CD14-positive monocyte (primary cell): ENCODE data around the gene MYO7B. TPM values are rescaled to one million over a fixed set of nuclear protein-coding genes. Genes with fewer than 3 reads are reported as not detected.
A peak's percentile ranks its signal among the peaks of the same experiment; 100 is the strongest.
"Not testable (repeated sequence)": the region's sequence is repeated elsewhere in the genome, so short reads cannot be mapped to it uniquely, and the experiment has no call there.

Source experiments
- DNase-seq, 3 donors: peaks; one replicate each; pipeline ENCODE4 v3.0.0-alpha.2; 2011 to 2022
- H2AFZ ChIP-seq: 2 replicates; pipeline ENCODE4 v1.6.0; 2012; ENCODE audit warnings: mild to moderate bottlenecking, low read depth, low read length, inconsistent platforms; ENCODE audit not compliant: insufficient read depth, poor library complexity, severe bottlenecking
- H3K27ac ChIP-seq, 2 donors: 1 replicate in 1 of 2; 2 replicates in 1 of 2; pipeline ENCODE4 v1.5.1; 2012 to 2013; ENCODE audit warnings: low read length in 2 of 2, control low read depth in 1 of 2, inconsistent platforms in 1 of 2, low read depth in 1 of 2, mild to moderate bottlenecking in 1 of 2
- H3K27me3 ChIP-seq, 2 donors: one replicate each; pipeline versions ENCODE4 v1.6.0 to v1.6.1; 2011 to 2013; ENCODE audit warnings: low read length in 2 of 2; ENCODE audit not compliant: control insufficient read depth in 2 of 2, insufficient read depth in 2 of 2
- H3K36me3 ChIP-seq, 2 donors: replicated peaks in 1 of 2; 1 replicate in 1 of 2; 2 replicates in 1 of 2; pipeline versions ENCODE4 v1.5.1 to v1.6.1; 2012 to 2013; ENCODE audit warnings: low read length in 2 of 2, control low read depth in 1 of 2, inconsistent platforms in 1 of 2, mild to moderate bottlenecking in 1 of 2; ENCODE audit not compliant: insufficient read depth in 2 of 2, control insufficient read depth in 1 of 2
- H3K4me1 ChIP-seq, 2 donors: 1 replicate in 1 of 2; 2 replicates in 1 of 2; pipeline versions ENCODE4 v1.5.1 to v1.6.1; 2012 to 2013; ENCODE audit warnings: low read length in 2 of 2, control low read depth in 1 of 2, inconsistent platforms in 1 of 2, mild to moderate bottlenecking in 1 of 2, moderate library complexity in 1 of 2; ENCODE audit not compliant: insufficient read depth in 2 of 2, control insufficient read depth in 1 of 2
- H3K4me2 ChIP-seq: replicated peaks from 2 replicates; pipeline ENCODE3; 2012; ENCODE audit warnings: low read length, moderate library complexity, mild to moderate bottlenecking; ENCODE audit not compliant: poor library complexity, severe bottlenecking; ENCODE audit errors: extremely low read depth
- H3K4me3 ChIP-seq, 3 experiments: fragments of 200-600 bp in 1 of 3; sonication (generic) in 1 of 3; replicated peaks in 1 of 3; 1 replicate in 2 of 3; 2 replicates in 1 of 3; pipeline ENCODE4 v1.5.1; 2011 to 2013; ENCODE audit warnings: low read length in 3 of 3, mild to moderate bottlenecking in 3 of 3, control low read depth in 2 of 3, low read depth in 2 of 3, inconsistent platforms in 1 of 3, moderate library complexity in 1 of 3
- H3K79me2 ChIP-seq: 2 replicates; pipeline ENCODE4 v1.6.0; 2012; ENCODE audit warnings: mild to moderate bottlenecking, control low read depth, inconsistent platforms, low read length, moderate library complexity; ENCODE audit not compliant: insufficient read depth
- H3K9ac ChIP-seq: 2 replicates; pipeline ENCODE4 v1.6.0; 2017; ENCODE audit warnings: low read length, mild to moderate bottlenecking; ENCODE audit not compliant: insufficient read depth, poor library complexity, severe bottlenecking
- H3K9me3 ChIP-seq, 2 donors: replicated peaks in 1 of 2; 1 replicate in 1 of 2; 2 replicates in 1 of 2; pipeline versions ENCODE4 v1.5.1 to v1.6.1; 2012 to 2013; ENCODE audit warnings: low read length in 2 of 2, control low read depth in 1 of 2; ENCODE audit not compliant: control insufficient read depth in 1 of 2, insufficient read depth in 1 of 2
- H4K20me1 ChIP-seq: 2 replicates; pipeline ENCODE4 v1.6.0; 2012; ENCODE audit warnings: mild to moderate bottlenecking, low read length, control low read depth, moderate library complexity; ENCODE audit not compliant: insufficient read depth
- H3K27ac Mint-ChIP-seq, 7 donors: one replicate each; pipeline ENCODE4 v1.8.0; 2020; ENCODE audit warnings: mild to moderate bottlenecking in 7 of 7, mixed read lengths in 7 of 7, moderate library complexity in 6 of 7, inconsistent platforms in 2 of 7
- H3K27me3 Mint-ChIP-seq, 3 donors: one replicate each; pipeline ENCODE4 v1.8.0; 2021 to 2022; ENCODE audit warnings: low read depth in 3 of 3, mild to moderate bottlenecking in 3 of 3, mixed read lengths in 3 of 3, moderate library complexity in 3 of 3, inconsistent platforms in 1 of 3
- H3K36me3 Mint-ChIP-seq, 2 donors: one replicate each; pipeline ENCODE4 v1.8.0; 2020; ENCODE audit warnings: mixed read lengths in 2 of 2, inconsistent platforms in 1 of 2, mild to moderate bottlenecking in 1 of 2
- H3K4me1 Mint-ChIP-seq: one replicate; pipeline ENCODE4 v1.8.0; 2020; ENCODE audit warnings: mild to moderate bottlenecking, mixed read lengths
- H3K4me3 Mint-ChIP-seq, 2 donors: one replicate each; pipeline ENCODE4 v1.8.0; 2020; ENCODE audit warnings: mild to moderate bottlenecking in 2 of 2, mixed read lengths in 2 of 2, moderate library complexity in 1 of 2
- H3K9me3 Mint-ChIP-seq, 7 donors: one replicate each; pipeline ENCODE4 v1.8.0; 2020 to 2022; ENCODE audit warnings: mixed read lengths in 7 of 7, mild to moderate bottlenecking in 6 of 7, moderate library complexity in 6 of 7, inconsistent platforms in 2 of 7
- CTCF ChIP-seq: fragments of 200-600 bp; IDR thresholded peaks from one replicate; pipeline ENCODE4 v1.8.0; 2022; ENCODE audit warnings: antibody characterized with exemption, mild to moderate bottlenecking
- WGBS: methylation state at CpG from one replicate; pipeline ENCODE4 v1.1.5; 2013; ENCODE audit warnings: missing lambda C conversion rate; ENCODE audit not compliant: insufficient coverage; 5-methylcytosine and 5-hydroxymethylcytosine counted together
- intact Hi-C, 2 donors: fragments of 100-400 bp; cut with micrococcal nuclease; formaldehyde crosslinking; loops; one replicate each; pipeline versions ENCODE4 v1.15.0 to v1.15.1; 2023
- polyA plus RNA-seq, 3 donors: library from polyadenylated mRNA; depleted of rRNA in 1 of 3; unstranded in 2 of 3; stranded (reverse) in 1 of 3; fragments of 300-500 nt in 2 of 3; fragments of >200 nt in 1 of 3; fragmentation: Illumina TruSeq in 2 of 3; gene quantifications; 1 replicate in 2 of 3; 2 replicates in 1 of 3; pipeline ENCODE4 v1.2.3, GENCODE V29; 2012 to 2021

The MYO7B gene
- polyA plus RNA-seq, 3 donors: 7.3 to 9.8 (median 9.0) TPM

- DNase-seq: no peak
- no peak overlapping the region for H3K4me2 ChIP-seq
- H3K9me3 ChIP-seq: no peaks in the 10 kb centered on the region
- H3K4me3 ChIP-seq: no peak overlapping the region
- H2AFZ ChIP-seq: no peak overlapping the region
- H3K4me1 ChIP-seq: no peaks in the 10 kb centered on the region
- TF ChIP-seq CTCF: no peak
- intact Hi-C loops: no loop called here
- Mint-ChIP-seq H3K4me3 (no peak overlapping the region), H3K9me3 (peaks cover 0 to 5% (median 0%) of the 10 kb centered on the region in 7 donors), H3K27me3 (peaks cover 1 to 3% (median 3%) of the 10 kb centered on the region in 3 donors), H3K36me3 (no peaks in the 10 kb centered on the region), H3K4me1 (peaks cover 3% of the 10 kb centered on the region), H3K27ac (no peak overlapping the region)
- no peaks in the 10 kb centered on the region for H3K36me3 ChIP-seq
- no peak overlapping the region for H3K9ac ChIP-seq
- no peaks in the 10 kb centered on the region for H3K27me3 ChIP-seq
- no peaks in the 10 kb centered on the region for H4K20me1 ChIP-seq
- H3K79me2 ChIP-seq: no peaks in the 10 kb centered on the region
- 87% methylated on average over 3 of the region's 7 CpGs for WGBS
- no peak overlapping the region for H3K27ac ChIP-seq
These were observed 6.3 kb downstream of the MYO7B start for GRCh38 chr2:127541809-127542208.

DNA sequence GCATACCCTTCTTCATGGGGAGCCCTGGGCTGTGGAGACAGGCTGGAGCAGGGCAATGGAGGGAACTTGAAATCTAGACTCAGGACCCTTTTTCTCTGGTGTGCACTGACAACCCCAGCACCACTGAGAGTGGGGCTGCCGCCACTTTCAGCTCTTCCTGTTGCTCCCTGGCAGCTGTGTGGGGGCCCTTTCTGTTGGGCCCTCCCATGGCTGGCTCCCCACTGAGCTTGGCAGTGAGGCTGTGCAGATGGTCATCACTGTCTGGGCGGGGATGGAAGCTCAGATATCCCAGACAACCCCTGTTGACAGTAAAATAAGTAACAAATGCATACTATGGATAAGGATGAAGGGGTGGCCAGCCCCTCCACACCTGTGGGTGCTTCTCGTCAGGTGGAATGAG lies 6.7 kb downstream of the MYO7B start:
- Mint-ChIP-seq H3K27me3 (peaks cover 1 to 6% (median 3%) of the 10 kb centered on the region in 3 donors), H3K4me3 (no peak overlapping the region), H3K27ac (no peak overlapping the region), H3K36me3 (no peaks in the 10 kb centered on the region), H3K4me1 (peaks cover 3% of the 10 kb centered on the region), H3K9me3 (peaks cover 0 to 5% (median 0%) of the 10 kb centered on the region in 7 donors)
- intact Hi-C loops: no loop called here
- Histone ChIP-seq H3K36me3 (no peaks in the 10 kb centered on the region), H3K27ac (no peak overlapping the region), H3K9me3 (no peaks in the 10 kb centered on the region), H3K27me3 (no peaks in the 10 kb centered on the region), H3K9ac (no peak overlapping the region), H3K4me3 (no peak overlapping the region), H4K20me1 (no peaks in the 10 kb centered on the region), H3K79me2 (no peaks in the 10 kb centered on the region), H3K4me1 (no peaks in the 10 kb centered on the region), H3K4me2 (no peak overlapping the region), H2AFZ (no peak overlapping the region)
- no peak for DNase-seq
- no peak for TF ChIP-seq CTCF
- 100% methylated on average over 1 of the region's 3 CpGs for WGBS

DNA sequence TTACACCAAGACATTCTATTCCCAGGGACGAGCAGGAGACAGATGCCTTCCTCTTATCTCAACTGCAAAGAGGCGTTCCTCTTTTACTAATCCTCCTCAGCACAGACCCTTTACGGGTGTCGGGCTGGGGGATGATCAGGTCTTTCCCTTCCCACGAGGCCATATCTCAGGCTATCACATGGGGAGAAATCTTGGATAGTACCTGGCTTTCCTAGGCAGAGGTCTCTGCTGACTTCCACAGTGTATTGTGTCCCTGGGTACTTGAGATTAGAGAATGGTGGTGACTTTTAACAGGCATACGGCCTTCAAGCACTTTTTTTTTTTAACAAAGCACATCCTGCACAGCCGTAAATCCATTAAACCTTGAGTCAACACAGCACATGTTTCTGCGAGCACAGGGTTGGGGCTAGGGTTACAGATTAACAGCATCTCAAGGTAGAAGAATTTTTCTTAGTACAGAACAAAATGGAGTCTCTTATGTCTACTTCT lies 7.6 kb downstream of the MYO7B start:
- H2AFZ ChIP-seq, H3K9ac ChIP-seq, H4K20me1 ChIP-seq, DNase-seq, H3K79me2 ChIP-seq, H3K4me2 ChIP-seq, H3K27me3 ChIP-seq, intact Hi-C loops, H3K9me3 Mint-ChIP-seq, H3K36me3 ChIP-seq, H3K27ac ChIP-seq, H3K9me3 ChIP-seq, H3K27me3 Mint-ChIP-seq, H3K4me3 Mint-ChIP-seq, H3K4me1 Mint-ChIP-seq, H3K36me3 Mint-ChIP-seq, H3K4me1 ChIP-seq, H3K4me3 ChIP-seq: not testable (repeated sequence)
- peak overlapping the region in 1 of 7 donors; percentile 58 for H3K27ac Mint-ChIP-seq
- no CpG with 5 or more reads among the region's 8 CpGs for WGBS
